Left ventricle myocardium inferior (tissue), 1 donor: ENCODE measurements around the gene ATL2. TPM values are rescaled to one million over a fixed set of nuclear protein-coding genes. Genes with fewer than 3 reads are reported as not detected.

ENCODE experiments used
- DNase-seq: peaks from one replicate; pipeline ENCODE4 v3.0.0-alpha.2; 2020
- H3K27ac ChIP-seq: fragments of 200-600 bp; replicated peaks from 2 replicates; pipeline ENCODE4 v1.8.0; 2021
- H3K27me3 ChIP-seq: fragments of 200-600 bp; 2 replicates; pipeline ENCODE4 v1.8.0; 2021; ENCODE audit warnings: low read depth
- H3K36me3 ChIP-seq: fragments of 200-600 bp; 2 replicates; pipeline ENCODE4 v1.8.0; 2021
- H3K4me1 ChIP-seq: fragments of 200-600 bp; 2 replicates; pipeline ENCODE4 v1.8.0; 2021
- H3K4me3 ChIP-seq: fragments of 200-600 bp; 2 replicates; pipeline ENCODE4 v1.8.0; 2021; ENCODE audit warnings: mild to moderate bottlenecking, moderate library complexity
- H3K9me3 ChIP-seq: fragments of 200-600 bp; replicated peaks from 2 replicates; pipeline ENCODE4 v1.8.0; 2021
- intact Hi-C: fragments of 100-400 bp; cut with micrococcal nuclease; formaldehyde crosslinking; loops from one replicate; pipeline ENCODE4 v1.11.0; 2022
- total RNA-seq: library from RNA; stranded (reverse); fragmentation: NEBNext Ultra II Directional; extraction: Animal tissue kit (Norgen Biotek cat#: 25700); gene quantifications from one replicate; pipeline ENCODE4 v1.2.1, GENCODE V29; 2021
- TF ChIP-seq, protein P1 (sequence below): fragments of 200-600 bp; IDR thresholded peaks from 2 replicates; pipeline ENCODE4 v1.8.0; 2021; ENCODE audit warnings: antibody characterized with exemption, mild to moderate bottlenecking, borderline replicate concordance
- donor health status: DM: no; HTN: yes; CAD: no; lungs with severe emphysema.

Gene ATL2
- total RNA-seq, 1 donor from 2014 or later: 28.4 TPM

DNA sequence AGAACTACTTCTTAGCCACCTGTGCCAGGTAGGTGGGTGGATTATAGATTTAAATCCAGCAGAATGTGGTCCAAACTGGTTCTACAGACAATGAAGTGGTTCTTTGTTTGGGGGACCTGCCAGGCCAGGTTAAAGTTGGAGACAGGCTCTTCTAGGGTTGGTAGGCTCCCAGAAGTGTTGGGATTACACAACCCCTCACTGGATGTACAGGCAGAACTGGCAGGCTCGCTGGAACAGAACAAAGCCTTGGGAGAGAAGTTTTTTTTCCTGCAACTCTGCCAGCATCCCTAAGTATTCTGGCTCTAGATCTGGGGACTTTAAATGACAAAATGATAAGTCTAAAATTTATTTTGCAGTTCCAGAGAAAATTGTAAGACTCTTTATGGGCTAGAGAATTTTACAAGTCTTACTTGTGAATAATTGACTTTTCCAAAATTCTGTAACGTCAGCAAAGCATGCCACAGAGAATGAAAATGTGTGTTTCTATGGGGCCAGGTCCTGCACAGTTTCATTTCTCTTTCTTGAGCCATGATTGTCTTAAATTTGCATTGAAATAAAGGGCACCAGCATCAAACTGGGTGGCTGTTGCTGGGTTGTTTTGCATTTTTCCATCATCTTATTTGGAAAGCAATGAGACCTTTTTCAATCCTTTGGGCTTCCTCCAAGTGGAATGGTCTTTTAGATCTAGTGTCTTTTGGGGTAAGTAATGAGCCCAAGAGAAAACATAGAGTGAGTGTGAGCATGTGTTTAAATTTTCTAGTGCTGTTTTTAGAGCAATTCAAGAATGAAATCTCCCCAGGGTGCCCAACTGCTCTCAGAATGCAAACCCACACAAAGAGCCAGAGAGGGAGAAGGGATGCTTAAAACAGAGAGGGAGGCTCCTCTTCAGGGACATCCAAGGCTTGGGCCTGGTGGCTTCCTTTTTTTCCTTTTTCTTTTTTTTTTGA, 32.4 kb upstream of the ATL2 start:
- intact Hi-C loops: no loop called here
- no peaks in the 10 kb centered on the region for H3K36me3 ChIP-seq
- H3K27me3 ChIP-seq: no peaks in the 10 kb centered on the region
- peak; percentile 30 for DNase-seq
- H3K27ac ChIP-seq: peak overlapping the region; percentile 32
- H3K4me1 ChIP-seq: peaks cover 37% of the 10 kb centered on the region
- H3K4me3 ChIP-seq: no peak overlapping the region
- peaks cover 26% of the 10 kb centered on the region for H3K9me3 ChIP-seq
- TF ChIP-seq, protein P1, sequence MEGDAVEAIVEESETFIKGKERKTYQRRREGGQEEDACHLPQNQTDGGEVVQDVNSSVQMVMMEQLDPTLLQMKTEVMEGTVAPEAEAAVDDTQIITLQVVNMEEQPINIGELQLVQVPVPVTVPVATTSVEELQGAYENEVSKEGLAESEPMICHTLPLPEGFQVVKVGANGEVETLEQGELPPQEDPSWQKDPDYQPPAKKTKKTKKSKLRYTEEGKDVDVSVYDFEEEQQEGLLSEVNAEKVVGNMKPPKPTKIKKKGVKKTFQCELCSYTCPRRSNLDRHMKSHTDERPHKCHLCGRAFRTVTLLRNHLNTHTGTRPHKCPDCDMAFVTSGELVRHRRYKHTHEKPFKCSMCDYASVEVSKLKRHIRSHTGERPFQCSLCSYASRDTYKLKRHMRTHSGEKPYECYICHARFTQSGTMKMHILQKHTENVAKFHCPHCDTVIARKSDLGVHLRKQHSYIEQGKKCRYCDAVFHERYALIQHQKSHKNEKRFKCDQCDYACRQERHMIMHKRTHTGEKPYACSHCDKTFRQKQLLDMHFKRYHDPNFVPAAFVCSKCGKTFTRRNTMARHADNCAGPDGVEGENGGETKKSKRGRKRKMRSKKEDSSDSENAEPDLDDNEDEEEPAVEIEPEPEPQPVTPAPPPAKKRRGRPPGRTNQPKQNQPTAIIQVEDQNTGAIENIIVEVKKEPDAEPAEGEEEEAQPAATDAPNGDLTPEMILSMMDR: no peak

- Histone ChIP-seq H3K27ac (peak overlapping the region; percentile 72), H3K9me3 (peaks cover 5% of the 10 kb centered on the region), H3K36me3 (no peaks in the 10 kb centered on the region), H3K27me3 (no peaks in the 10 kb centered on the region), H3K4me3 (no peak overlapping the region), H3K4me1 (peaks cover 37% of the 10 kb centered on the region)
- TF ChIP-seq, protein P1: no peak
- peak; percentile 33 for DNase-seq
- intact Hi-C loops: no loop called here
Measured at GRCh38 chr2:38407111-38407682, 30.1 kb upstream of the ATL2 start.

DNA sequence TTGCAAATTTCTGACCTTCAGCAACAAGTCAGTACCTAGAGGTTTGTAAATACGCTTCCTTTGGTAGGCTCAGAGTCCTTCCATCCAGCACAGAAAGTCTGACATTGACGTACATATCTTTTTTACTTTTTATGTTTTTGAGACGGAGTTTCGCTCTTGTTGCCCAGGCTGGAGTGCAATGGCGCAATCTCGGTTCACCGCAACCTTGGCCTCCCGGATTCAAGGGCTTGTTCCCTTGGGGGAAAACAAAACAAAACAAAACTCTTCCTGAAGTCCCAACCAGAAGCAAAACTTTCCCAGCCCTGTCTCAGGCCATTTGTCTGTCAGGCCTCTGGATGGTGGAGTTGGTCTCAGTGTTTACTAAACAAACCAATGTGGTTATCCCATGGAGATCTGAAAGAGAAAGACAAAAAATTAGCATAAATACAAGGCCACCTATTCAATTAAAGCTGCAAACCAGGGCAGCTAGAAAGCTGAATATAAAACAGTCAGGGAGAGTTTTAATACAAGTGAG, 29.6 kb upstream of the ATL2 start:
- intact Hi-C loops: no loop called here
- Histone ChIP-seq H3K27me3 (no peaks in the 10 kb centered on the region), H3K36me3 (no peaks in the 10 kb centered on the region), H3K27ac (peak overlapping the region; percentile 72), H3K4me3 (no peak overlapping the region), H3K4me1 (peaks cover 37% of the 10 kb centered on the region), H3K9me3 (no peaks in the 10 kb centered on the region)
- TF ChIP-seq, protein P1: no peak
- DNase-seq: peak; percentile 32

DNA sequence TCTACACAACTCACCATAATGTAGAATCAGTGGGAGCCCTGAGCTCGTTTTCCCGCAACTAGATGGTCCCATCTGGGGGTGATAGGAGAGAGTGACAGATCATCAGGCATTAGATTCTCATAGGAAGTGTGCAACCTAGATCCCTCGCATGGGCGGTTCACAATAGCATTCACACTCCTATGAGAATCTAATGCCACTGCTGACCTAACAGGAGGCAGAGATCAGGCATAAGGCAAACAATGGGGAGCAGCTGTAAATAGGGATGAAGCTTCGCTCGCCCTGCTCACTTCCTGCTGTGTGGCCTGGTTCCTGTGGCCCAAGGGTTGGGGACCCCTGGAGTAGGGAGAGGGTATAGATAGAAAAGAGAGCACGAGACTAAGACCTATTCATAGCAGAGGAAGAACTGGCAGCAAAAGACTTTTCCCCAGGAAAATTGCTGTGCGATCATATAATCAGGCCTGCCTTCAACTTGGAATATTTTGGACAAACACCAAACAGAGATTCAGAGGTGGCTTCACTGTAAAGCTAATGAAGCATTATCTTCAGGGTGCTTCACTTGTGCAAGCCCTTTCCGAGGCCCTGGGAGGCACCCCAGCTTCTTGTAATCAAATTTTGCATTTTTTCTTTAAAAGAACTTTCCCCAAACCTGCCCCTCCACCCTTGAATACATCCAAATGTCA, 29.0 kb upstream of the ATL2 start:
- no peak overlapping the region for H3K4me3 ChIP-seq
- H3K27ac ChIP-seq: peak overlapping the region; percentile 72
- intact Hi-C loops: no loop called here
- peaks cover 37% of the 10 kb centered on the region for H3K4me1 ChIP-seq
- DNase-seq: no peak
- TF ChIP-seq, protein P1: no peak
- H3K9me3 ChIP-seq: peaks cover 5% of the 10 kb centered on the region
- H3K27me3 ChIP-seq: no peaks in the 10 kb centered on the region
- H3K36me3 ChIP-seq: no peaks in the 10 kb centered on the region

- Histone ChIP-seq H3K36me3 (no peaks in the 10 kb centered on the region), H3K27ac (no peak overlapping the region), H3K4me3 (no peak overlapping the region), H3K9me3 (peaks cover 17% of the 10 kb centered on the region), H3K4me1 (no peaks in the 10 kb centered on the region), H3K27me3 (no peaks in the 10 kb centered on the region)
- intact Hi-C loops: no loop called here
- TF ChIP-seq, protein P1: no peak
- DNase-seq: no peak
Measured at GRCh38 chr2:38400513-38400912, 23.4 kb upstream of the ATL2 start.
